Peyer's patch (tissue), 4 donors: ENCODE measurements around the gene TRPC5OS.

Experiments used
- POLR2A ChIP-seq, 2 donors: fragments of 450-650 bp; IDR thresholded peaks; one replicate each; pipeline ENCODE4 v1.5.1; 2017; ENCODE audit warnings: antibody characterized with exemption in 2 of 2, mild to moderate bottlenecking in 2 of 2, moderate library complexity in 2 of 2
- TF ChIP-seq, protein P1 (sequence below), 6 experiments: fragments of 450-650 bp in 4 of 6; fragments of 200-600 bp in 2 of 6; sonication (generic) in 1 of 6; IDR thresholded peaks; one replicate each; pipeline ENCODE4 v1.5.1; 2017 to 2019; ENCODE audit warnings: antibody characterized with exemption in 6 of 6, mild to moderate bottlenecking in 3 of 6, moderate library complexity in 1 of 6

DNA sequence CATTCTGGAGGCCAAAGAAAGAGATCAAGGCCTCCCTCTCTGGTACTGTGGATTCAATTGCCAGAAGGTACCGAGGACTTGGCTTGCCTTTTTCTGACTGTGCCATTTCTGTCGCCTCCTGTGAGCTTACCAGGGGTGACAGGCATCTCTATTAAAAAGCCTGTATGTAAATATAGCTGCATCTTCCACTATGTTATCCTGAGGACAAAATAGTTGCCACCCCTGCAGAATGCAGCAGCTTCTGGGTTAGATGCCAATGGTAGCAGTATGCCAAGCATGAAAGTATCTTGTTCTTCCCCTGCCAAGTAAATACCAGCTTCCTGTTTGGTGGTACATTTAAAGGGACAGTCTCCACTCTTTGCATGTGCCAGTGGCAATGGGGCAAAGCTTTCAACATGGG lies 10.7 kb downstream of the TRPC5OS start:
- TF ChIP-seq POLR2A (IDR thresholded peaks at IDR 0.05) = no peak
- TF ChIP-seq, protein P1, sequence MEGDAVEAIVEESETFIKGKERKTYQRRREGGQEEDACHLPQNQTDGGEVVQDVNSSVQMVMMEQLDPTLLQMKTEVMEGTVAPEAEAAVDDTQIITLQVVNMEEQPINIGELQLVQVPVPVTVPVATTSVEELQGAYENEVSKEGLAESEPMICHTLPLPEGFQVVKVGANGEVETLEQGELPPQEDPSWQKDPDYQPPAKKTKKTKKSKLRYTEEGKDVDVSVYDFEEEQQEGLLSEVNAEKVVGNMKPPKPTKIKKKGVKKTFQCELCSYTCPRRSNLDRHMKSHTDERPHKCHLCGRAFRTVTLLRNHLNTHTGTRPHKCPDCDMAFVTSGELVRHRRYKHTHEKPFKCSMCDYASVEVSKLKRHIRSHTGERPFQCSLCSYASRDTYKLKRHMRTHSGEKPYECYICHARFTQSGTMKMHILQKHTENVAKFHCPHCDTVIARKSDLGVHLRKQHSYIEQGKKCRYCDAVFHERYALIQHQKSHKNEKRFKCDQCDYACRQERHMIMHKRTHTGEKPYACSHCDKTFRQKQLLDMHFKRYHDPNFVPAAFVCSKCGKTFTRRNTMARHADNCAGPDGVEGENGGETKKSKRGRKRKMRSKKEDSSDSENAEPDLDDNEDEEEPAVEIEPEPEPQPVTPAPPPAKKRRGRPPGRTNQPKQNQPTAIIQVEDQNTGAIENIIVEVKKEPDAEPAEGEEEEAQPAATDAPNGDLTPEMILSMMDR (IDR thresholded peaks at IDR 0.05) = no peak
